NCI-H146 treated with DMSO at 0.1 percent for 48 hours (cell line): Measurements from ENCODE around the gene GLCCI1.

Experiments
- DNase-seq: peaks from one replicate; lab custom pipeline; 2025; ENCODE audit not compliant: unreplicated experiment; lab: John Stamatoyannopoulos, UW

Gene GLCCI1

DNA sequence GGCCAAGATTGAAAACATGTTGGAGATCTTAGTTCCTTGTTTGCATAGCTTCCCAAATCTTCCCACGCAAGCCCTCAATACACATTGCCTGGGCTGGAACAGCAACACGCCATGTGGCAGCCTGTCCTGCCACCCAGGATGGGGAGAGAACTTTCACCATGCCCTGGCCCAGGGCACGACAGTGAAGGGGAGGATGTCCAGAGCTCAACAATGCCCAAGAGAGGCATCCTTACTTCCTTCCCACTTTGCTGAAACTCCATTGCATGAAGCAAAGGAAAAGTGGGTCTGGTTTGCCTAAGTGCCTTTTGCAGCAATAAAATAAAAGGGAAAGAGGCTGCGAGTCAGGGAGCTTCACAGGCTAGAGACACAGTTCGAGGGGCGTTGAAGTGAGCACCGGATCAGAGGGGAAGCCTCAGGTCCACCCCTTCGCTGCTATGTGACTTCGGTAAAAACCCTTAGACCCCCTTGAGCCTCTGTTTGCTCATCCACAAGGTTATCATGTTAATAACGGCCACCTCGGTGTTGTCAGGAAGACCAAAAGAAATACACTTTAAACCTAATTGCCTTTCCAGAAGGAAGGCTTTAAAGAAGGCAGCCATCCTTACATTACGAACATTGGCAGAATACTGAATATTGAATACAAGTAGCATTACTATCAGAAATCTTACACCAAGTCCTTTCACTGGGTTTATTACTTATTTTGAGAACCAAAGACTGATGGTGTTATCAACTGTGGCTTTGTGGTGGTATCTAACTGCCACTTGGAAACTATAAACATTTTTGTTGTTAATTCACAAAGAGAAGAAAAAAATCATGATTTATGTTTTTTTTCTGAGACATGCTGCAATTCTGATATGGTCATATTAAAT is 160.1 kb downstream of the GLCCI1 start:
- no peak for DNase-seq

DNA sequence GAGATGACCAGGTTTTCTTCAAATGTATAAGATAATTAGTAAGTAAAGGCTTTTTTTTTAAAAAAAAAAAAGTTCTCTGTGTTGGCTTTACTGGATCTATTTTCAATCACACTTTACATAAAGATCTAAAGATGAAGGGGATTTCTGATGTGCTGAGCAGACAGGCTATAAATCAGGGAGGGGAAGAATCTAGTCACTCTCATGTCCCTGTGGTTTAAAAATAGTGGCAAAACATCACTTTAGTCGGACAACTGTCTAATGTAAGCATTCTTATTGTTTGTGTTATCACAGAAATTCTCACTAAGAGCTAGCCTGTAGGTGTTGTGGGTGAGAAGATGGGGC is 160.7 kb downstream of the GLCCI1 start:
- no peak for DNase-seq

DNA sequence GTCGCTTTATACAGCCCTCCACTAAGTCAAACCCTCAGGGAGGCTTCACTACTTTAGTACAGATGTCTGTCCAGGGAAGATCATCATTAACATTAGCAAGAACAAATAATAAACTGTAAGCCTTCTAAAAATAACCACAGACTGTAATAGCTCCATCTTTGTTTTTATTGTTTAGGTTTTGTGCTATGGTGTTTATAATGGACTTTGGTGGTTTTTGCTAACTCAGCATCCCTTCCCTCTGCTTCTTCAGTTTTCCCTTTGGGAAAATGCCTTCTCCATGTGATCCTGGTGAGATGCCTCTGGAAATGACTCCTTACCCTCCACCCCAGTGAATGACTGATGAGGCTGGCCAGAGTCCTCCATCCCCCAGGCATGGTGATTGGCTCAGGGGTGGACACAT is 162.1 kb downstream of the GLCCI1 start:
- DNase-seq, result no peak

DNA sequence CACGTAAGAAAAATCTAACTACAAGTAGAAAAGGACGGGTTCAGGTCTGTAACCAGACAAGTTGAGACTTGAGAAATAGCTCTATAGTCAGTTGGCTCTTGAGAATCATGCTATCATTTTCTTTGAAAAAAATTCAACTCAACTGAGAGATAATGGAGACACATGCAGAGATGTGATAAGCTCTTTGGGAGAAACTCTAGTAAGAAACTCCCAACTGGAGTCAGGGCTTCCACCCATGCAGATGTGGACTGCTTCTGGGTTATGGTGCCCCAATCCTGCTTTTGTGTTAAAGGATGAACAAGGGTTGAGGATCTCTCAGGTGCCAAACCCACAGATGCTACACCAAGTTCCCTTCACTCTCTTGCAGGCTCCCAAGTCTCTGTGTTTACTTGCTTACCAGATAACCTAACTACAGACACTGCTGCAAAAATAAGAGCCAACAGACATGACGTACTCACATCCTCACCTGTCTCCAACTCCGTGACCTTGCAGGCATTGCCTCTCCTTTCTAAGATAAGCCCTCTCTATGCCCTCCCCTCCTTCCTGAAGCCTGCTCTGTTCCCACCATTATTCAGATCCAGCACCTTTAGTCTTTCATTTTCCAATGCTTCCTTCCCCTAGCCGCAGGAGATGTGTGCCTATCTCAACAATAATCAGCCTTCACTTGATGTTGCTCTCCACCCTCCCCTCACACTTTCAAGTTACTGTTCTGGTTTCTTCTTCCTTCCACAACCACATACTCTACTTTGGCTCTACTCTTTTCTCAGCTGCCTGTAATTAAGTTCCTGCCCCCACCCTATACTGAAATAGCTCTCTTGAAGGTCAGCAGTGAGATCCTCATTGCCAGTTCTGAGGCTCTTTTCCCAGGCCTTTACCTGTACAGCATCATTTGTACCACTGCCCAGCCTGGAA is 163.4 kb downstream of the GLCCI1 start:
- no peak for DNase-seq

DNA sequence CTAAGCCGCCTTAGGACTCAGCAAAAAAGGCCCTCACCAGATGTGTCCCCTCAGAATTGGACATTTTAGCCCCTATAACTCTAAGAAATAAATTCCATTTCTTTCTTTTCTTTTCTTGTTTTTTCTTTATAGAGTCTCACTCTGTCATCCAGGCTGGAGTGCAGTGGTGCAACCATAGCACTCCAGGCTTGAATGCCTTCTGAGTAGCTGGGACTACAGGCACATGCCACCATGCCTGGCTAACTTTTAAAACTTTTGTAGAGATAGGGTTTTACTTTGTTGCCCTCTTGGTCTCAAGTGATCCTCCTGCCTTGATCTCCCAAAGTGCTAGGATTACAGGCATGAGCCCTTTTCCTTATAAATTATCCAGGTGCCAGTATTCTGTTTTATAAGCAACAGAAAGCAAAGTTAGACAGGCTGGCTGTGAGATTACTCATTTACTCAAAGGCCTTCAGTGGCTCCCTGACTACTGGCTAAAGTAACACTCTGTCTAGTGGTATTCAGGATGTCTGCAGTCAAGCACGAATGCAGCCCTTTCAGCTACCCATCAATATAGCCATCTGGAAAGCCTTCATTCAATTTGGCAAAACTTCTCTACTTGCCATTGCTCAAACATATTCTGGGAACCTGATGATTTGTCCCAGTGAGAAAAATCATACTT is 164.7 kb downstream of the GLCCI1 start:
- DNase-seq, result no peak

DNA sequence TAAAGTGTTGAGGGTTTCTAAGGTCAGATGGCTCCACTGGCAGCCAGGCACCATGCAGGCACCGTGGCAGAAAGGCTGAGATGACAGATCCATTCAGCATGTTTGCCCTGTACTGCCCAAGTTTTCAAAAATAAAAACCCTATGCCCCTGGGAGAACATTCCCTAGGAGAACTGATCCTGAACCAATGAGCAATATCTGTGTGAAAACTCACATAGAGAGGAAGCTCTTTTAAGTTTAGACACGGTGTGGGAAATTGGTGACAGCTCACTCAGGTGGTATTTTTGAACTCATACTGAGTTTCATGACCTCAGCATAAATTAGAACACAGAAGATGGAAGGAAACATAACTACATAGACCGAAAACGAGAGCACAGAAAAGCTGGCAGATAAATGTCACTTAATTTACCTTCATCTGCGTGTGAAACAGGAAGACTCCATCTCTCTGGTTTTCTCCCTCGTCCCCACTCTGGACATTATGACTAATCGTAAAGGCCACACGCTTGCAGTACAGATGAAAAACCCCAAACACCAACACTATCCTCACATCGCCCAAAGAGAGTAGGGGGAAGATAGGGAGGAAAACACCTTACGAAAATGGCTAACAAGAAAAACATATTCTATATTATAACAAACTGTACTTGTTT is 165.6 kb downstream of the GLCCI1 start:
- no peak for DNase-seq

DNA sequence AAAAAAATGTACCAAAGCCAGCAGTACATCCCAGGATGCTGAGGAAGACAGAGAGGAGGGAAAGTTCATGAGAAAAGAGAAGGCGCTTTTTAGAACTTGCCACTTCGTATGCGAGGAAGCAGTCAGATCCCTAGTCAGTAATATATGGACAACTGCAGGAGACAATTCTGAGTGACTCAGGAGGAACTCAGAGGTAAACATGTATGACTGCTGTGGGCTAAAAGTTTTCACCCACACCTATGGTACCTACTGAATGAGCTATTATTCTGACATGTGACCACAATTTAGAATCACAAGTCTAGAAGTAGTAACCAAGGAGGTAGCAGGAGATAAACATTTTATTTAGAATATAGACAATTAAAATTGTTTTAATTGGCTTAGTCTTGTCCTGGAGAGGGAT is 166.8 kb downstream of the GLCCI1 start:
- no peak for DNase-seq

DNA sequence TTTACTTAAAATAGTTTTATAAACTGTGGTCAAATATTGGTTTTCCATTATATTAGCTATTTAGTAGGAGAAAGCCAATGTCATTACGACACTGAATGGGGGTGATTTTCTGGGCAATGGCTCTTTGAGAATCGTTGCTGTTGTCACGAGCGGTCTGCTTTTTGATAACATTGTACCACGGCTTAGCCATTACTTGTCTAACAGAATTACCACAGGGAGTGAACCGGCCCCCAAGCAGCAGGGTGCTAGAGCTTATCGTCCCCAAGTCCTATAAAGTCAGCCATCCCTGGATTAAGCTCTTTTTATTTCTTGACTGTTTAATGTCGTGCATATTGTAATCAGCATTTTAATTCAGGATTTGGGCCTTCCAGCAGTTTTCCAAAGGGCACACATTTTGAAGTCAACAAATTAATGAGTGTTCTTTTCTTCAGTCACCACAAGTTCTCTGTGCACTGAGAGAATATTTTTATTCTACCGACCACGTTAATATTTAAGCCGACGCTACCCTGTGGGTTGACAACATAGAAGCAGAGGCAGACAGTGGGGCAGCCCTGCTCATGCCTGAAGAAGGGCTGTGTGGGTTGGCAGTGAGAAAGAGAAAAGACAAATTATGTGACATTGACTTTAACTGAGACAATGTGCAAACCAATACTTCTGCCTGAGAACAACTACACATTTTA is 167.6 kb downstream of the GLCCI1 start:
- DNase-seq, result no peak
